NOMO-1 treated with dmso at 0.1 percent for 144 hours (cell line): Measurements from ENCODE around the gene ADAM15.

Experiments used
- DNase-seq: peaks from one replicate; lab custom pipeline; 2025; ENCODE audit not compliant: unreplicated experiment; lab: John Stamatoyannopoulos, UW

ADAM15 gene

GRCh38 chr1:155050560-155051341 is at the start of gene ADAM15:
TSS of gene ADAM15 (plus strand) at chr1:155051316. CDS start at chr1:155051387, 71 bp downstream.
- DNase-seq, result peak; percentile 72

DNA sequence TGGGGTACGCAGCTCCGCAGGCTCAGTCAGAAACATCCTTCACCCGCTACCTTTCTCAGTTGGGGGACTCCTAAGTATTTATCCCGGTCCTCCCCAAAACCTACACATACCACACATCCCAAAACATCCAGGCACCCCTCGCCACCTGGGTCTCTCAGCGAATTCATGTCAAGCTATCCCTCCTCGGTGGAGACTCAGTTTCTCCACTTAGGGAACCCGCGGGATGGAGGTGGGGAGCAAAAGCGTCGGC is 49.8 kb upstream of the ADAM15 start:
- DNase-seq, result peak; percentile 64

GRCh38 chr1:155001675-155002463 is 49.2 kb upstream of the ADAM15 start:
- peak; percentile 99 for DNase-seq

DNA sequence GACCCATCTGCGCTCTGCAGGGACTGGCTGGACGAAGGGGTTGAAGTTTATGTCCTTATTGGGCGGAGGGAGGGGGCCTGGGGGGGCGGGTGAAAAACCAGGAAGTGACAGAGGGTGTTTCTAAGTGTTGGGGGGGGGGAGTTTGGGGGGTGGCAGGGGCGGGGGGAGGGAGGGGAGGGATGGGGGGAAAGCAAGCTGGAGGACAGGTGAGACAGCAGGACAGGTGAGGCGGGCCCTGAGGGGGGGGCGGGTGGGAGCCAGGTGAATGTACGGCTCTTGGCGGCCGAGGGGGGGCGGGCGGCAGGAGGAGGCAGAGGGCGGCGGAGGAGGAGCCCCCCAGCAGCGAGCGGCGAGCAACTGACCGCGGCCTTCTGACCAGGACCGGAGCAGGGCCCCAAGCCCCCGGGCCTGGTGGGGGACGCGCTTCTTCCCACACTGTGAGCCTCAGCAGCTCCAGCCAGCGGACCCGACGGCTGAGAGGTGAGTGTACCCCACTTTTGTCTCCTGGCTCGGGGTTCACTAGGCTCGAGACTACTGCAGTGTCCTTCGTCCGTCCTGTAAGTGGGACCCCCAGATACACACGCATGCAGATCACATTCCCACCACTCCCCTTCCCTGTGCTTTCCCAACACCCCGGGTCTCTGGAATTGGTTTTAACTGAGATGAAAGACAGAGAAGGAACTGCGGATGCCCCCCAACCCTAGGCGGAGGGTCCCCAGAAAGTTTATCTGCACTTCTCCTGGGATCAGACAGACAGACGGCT is 48.5 kb upstream of the ADAM15 start, which contains the start of gene ZBTB7B:
Gene ZBTB7B, plus strand, starts transcription at position 339 of the 763 bp plus-strand sequence. CDS start 11,859 bp downstream, outside the sequence.
- DNase-seq, result no peak

DNA sequence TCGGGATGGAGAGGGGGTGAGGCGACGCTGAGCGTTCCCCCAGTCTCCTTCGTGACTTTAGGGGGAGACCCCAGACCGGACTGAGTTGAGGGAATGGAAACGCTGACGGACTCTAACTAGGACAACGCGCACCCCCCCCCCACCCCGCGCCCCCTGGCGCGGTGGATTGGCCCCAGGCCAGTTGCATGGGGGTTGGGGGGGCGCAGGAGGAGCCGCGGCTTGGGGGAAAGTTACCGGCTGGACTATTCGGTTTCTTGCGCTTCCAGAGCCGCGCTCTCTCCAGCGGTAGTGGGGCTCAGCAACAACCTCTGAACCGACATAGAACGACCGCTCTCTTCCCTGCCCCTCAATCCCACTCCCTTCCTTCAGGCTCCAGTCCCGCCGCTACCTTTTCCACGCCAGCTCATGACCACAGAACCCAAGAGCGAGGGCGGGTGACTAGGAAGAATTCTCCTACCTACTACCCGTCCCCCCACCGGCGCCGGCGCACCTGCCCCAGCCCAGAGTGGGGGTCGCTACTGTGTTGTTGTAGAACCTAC is 47.8 kb upstream of the ADAM15 start:
- DNase-seq, result no peak

DNA sequence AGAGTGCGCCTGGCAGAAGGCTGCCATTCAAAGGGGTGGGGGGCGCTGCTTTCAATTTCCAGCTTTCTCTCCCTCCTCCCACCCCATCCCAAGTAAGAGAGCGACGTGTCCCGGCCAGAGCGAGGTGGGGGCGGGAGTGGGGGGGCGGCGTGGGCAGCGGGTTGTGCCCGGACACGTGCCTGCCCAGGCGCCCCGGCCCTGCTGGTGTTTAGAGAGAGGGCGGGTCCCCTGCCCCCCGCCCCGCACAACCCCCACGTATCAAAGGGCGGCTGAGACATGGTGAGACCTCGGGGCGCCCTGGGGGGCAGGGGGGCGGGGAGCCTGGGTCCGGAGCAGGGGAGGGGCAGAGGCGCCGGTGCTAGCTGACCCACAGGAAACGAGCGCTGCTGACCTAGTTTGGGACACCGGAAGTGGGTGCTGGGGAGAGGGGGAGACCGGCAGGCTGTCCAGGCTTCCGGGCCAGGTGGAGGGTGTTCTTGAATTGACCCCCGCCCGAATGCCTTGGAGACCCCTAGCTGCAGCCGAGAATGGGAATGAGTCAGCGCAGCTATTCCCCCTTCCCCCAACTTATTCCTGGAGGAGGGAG is 47.3 kb upstream of the ADAM15 start:
- no peak for DNase-seq

- DNase-seq, result no peak
Measured at GRCh38 chr1:155004352-155005075, 46.6 kb upstream of the ADAM15 start.

DNA sequence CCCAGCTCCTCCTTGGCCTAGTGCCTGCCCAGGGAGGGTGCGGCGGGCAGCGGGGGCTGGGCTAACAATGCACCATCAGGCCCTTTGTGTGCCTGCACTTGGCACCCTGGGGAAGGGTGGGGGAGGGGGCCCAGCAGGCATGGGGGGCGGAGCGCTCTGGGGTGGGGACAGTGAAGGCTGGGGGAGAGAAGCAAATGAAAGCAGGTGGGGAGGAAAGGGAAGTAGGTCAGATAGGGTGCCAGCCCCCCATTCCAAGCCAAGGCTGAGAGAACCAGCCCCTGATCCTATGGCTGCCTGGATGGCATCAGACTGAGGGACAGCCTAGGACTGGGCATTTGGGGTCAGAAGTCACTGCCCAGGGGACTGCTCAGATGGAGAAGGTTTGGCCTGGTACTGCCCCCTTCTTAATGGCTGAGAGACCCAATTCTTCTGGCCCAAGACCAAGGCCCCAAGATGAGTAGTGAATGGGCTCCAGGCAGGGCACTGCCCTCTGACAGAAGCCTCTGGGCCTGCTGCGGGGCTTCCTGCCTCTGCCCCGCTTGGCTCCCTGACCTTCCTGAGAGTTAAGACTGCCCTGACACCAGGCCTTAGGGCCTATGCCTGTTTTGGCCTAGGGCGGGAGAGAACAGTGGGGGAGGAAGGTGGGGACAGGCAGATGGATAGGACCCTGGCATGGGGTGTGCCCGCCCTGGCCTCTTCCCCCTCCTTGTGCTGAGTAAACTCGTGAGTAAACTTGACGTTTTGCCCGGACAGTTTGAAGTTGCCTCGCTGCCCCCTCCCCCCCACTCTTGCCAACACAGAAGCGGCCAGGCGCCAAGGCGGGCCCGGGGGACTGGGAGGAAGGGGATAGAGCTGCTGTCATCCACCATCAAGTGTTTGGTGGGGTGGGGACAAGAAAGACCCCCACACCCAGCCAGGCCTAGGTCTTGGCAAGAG is 45.8 kb upstream of the ADAM15 start:
- DNase-seq, result no peak

GRCh38 chr1:155006601-155007101 is 44.5 kb upstream of the ADAM15 start:
- peak; percentile 34 for DNase-seq

- no peak for DNase-seq
Measured at GRCh38 chr1:155007251-155007828, 43.8 kb upstream of the ADAM15 start.

GRCh38 chr1:155008015-155008941 is 42.8 kb upstream of the ADAM15 start:
- peak; percentile 54 for DNase-seq

GRCh38 chr1:155009221-155009711 is 41.9 kb upstream of the ADAM15 start:
- no peak for DNase-seq

DNA sequence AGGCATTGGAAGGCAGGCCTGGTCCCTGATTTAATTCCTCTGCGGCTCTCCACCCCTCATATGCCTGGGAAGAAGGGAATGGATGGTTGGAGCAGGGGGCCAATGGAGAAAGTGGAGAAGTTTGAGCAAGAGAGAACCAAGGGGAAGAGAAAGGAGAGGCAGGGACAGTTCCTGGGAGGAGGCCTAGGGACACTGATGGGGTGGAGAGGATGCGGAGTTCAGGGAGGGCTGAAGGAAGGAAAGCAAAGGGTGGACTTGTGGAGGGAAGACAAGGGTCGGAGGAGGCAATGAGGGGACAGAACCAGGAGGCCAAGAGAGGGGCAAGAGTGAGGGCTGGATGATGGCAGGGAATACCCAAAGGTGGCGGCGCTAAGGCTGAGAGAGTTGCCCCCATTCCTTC is 41.4 kb upstream of the ADAM15 start:
- no peak for DNase-seq

DNA sequence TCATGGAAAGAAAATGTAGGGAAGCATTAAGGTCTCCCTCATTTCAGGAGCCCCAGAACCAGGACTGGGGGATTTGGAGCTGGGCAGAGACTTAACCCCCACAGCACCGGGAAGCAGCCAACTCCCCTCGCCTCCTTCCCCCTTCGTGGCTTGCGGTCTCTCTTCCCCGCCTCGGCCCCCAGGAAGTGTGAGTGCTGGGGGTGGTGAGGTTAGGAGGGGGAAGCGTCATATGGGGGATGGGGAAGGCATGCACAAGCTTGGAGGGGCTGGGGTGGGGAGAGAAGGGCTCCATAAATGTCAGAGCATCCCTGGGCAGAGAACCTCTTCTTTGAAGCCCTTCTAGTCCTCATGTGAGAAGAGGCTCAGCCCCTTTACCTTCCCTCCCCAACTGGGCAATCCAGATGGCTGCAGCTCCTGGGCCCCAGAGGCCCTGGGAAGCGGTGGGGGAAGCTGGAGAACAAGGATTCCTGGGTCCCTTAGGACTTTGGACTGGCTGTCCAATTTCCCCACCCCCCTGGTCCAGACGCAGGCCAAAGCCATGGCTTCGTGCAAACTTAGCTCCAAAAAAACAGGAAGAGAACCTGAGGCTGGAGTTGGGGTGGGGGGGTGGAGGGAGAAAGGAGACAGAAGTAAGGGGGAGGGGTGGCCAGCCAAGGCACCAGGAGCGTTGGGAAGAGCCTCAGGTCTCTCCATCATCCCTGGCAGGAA is 40.8 kb upstream of the ADAM15 start:
- no peak for DNase-seq

GRCh38 chr1:155011004-155011416 is 40.1 kb upstream of the ADAM15 start:
- DNase-seq, result no peak

DNA sequence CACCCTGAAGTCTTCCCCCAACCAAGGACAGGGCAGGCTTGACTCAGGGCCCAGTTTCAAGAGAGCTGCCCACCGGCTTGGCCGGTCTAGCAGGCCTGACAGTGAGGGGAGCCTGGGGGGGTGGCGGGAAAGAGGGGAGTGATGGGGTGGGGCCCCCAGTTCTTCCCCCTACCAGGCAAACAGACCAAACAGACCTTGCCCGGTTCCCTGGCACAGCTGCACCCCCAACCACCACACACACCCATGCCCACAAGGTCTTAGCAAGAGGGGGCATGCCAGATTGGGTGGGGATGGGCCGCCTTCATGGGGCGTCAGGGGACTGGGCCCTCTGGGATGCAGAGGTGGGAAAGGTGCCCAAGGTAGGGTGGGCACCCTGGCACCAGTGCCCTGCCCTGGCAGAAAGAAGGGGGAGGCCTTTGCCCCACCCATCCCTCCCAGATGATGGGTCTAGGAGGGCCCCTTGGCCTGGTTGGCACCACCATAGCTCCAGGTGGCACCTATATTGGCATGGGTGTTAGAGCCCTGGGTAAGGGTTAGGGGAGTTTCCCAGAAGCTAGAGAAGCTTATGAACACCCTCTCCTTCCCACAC is 39.6 kb upstream of the ADAM15 start:
- no peak for DNase-seq
